ENCODE results near the gene MAST4.

Gene MAST4

GRCh38 chr5:66697796-66698564, 101.8 kb downstream of the MAST4 start:
- no peak for DNase-seq (ENCODE audit: low spot score)

- DNase-seq (ENCODE audit: low spot score): no peak
Observed at GRCh38 chr5:66701244-66701643, 105.1 kb downstream of the MAST4 start.

GRCh38 chr5:66702426-66702825, 106.2 kb downstream of the MAST4 start:
- DNase-seq (ENCODE audit: low spot score): no peak

- DNase-seq (ENCODE audit: low spot score): no peak
Observed at GRCh38 chr5:66704790-66705425, 108.7 kb downstream of the MAST4 start.

- DNase-seq (ENCODE audit: low spot score): no peak
Observed at GRCh38 chr5:66708368-66708767, 112.2 kb downstream of the MAST4 start.

GRCh38 chr5:66710557-66711088, 114.4 kb downstream of the MAST4 start:
- no peak for DNase-seq (ENCODE audit: low spot score)

GRCh38 chr5:66713998-66714397, 117.8 kb downstream of the MAST4 start:
- no peak for DNase-seq (ENCODE audit: low spot score)

- DNase-seq (ENCODE audit: low spot score): no peak
Observed at GRCh38 chr5:66717455-66718373, 121.5 kb downstream of the MAST4 start.

- DNase-seq (ENCODE audit: low spot score): no peak
Observed at GRCh38 chr5:66718374-66719002, 122.3 kb downstream of the MAST4 start.

GRCh38 chr5:66720780-66721179, 124.6 kb downstream of the MAST4 start:
- DNase-seq (ENCODE audit: low spot score): no peak

- DNase-seq (ENCODE audit: low spot score): no peak
Observed at GRCh38 chr5:66722686-66723085, 126.5 kb downstream of the MAST4 start.

- DNase-seq (ENCODE audit: low spot score): no peak
Observed at GRCh38 chr5:66724349-66725139, 128.4 kb downstream of the MAST4 start.

GRCh38 chr5:66727630-66728029, 131.4 kb downstream of the MAST4 start:
- no peak for DNase-seq (ENCODE audit: low spot score)

GRCh38 chr5:66728049-66728448, 131.9 kb downstream of the MAST4 start:
- DNase-seq (ENCODE audit: low spot score): no peak

- no peak for DNase-seq (ENCODE audit: low spot score)
Observed at GRCh38 chr5:66737096-66737495, 140.9 kb downstream of the MAST4 start.

- DNase-seq (ENCODE audit: low spot score): no peak
Observed at GRCh38 chr5:66738136-66738535, 141.9 kb downstream of the MAST4 start.

- DNase-seq (ENCODE audit: low spot score): no peak
Observed at GRCh38 chr5:66739021-66739420, 142.8 kb downstream of the MAST4 start.

- DNase-seq (ENCODE audit: low spot score): no peak
Observed at GRCh38 chr5:66739951-66740350, 143.8 kb downstream of the MAST4 start.

GRCh38 chr5:66741394-66741793, 145.2 kb downstream of the MAST4 start:
- no peak for DNase-seq (ENCODE audit: low spot score)

GRCh38 chr5:66742083-66742895, 146.1 kb downstream of the MAST4 start:
- DNase-seq (ENCODE audit: low spot score): no peak

Measured in AG08396 (cell line).